KG1 (cell line): ENCODE results near the gene PDCD1LG2.

ENCODE experiments used
- DNase-seq: peaks from one replicate; lab custom pipeline; 2025; lab: John Stamatoyannopoulos, UW

The PDCD1LG2 gene

GRCh38 chr9:5531101-5531882 lies 21.0 kb downstream of the PDCD1LG2 start:
- DNase-seq = no peak

GRCh38 chr9:5532306-5532705 lies 22.0 kb downstream of the PDCD1LG2 start:
- DNase-seq = no peak

GRCh38 chr9:5532790-5533189 lies 22.5 kb downstream of the PDCD1LG2 start:
- DNase-seq = no peak

- DNase-seq = no peak
Observed at GRCh38 chr9:5536684-5537083, 26.4 kb downstream of the PDCD1LG2 start.

- no peak for DNase-seq
Observed at GRCh38 chr9:5543875-5544702, 33.8 kb downstream of the PDCD1LG2 start.

GRCh38 chr9:5549658-5550650 lies 39.6 kb downstream of the PDCD1LG2 start:
- no peak for DNase-seq

GRCh38 chr9:5551368-5552150 lies 41.2 kb downstream of the PDCD1LG2 start:
- no peak for DNase-seq

GRCh38 chr9:5552301-5552700 lies 42.0 kb downstream of the PDCD1LG2 start:
- no peak for DNase-seq

- no peak for DNase-seq
Observed at GRCh38 chr9:5553211-5553610, 42.9 kb downstream of the PDCD1LG2 start.

GRCh38 chr9:5554254-5554653 lies 43.9 kb downstream of the PDCD1LG2 start:
- DNase-seq = no peak

- no peak for DNase-seq
Observed at GRCh38 chr9:5556101-5556705, 45.9 kb downstream of the PDCD1LG2 start.

- no peak for DNase-seq
Observed at GRCh38 chr9:5557606-5558587, 47.6 kb downstream of the PDCD1LG2 start.

- no peak for DNase-seq
Observed at GRCh38 chr9:5559659-5560058, 49.3 kb downstream of the PDCD1LG2 start.

- no peak for DNase-seq
Observed at GRCh38 chr9:5560443-5561100, 50.2 kb downstream of the PDCD1LG2 start.

- DNase-seq = no peak
Observed at GRCh38 chr9:5561828-5562488, 51.6 kb downstream of the PDCD1LG2 start.

GRCh38 chr9:5562806-5563416 lies 52.6 kb downstream of the PDCD1LG2 start:
- DNase-seq = no peak

GRCh38 chr9:5563417-5563815 lies 53.1 kb downstream of the PDCD1LG2 start:
- DNase-seq = no peak

- DNase-seq = no peak
Observed at GRCh38 chr9:5563886-5564285, 53.6 kb downstream of the PDCD1LG2 start.
